ENCODE data around the gene LRRN2.
"Not testable (repeated sequence)": the region's sequence is repeated elsewhere in the genome, so short reads cannot be mapped to it uniquely, and the experiment has no call there.

LRRN2 gene

GRCh38 chr1:204571128-204571527 lies 114.4 kb downstream of the LRRN2 start:
- no peak for DNase-seq

- DNase-seq, result not testable (repeated sequence)
Observed at GRCh38 chr1:204570021-204570420, 115.5 kb downstream of the LRRN2 start.

- no peak for DNase-seq
Observed at GRCh38 chr1:204569478-204569877, 116.1 kb downstream of the LRRN2 start.

GRCh38 chr1:204568576-204569315 lies 116.8 kb downstream of the LRRN2 start:
- DNase-seq, result no peak
